ENCODE data around the gene KBTBD12. TPM values are rescaled to one million over a fixed set of nuclear protein-coding genes. Genes with fewer than 3 reads are reported as not detected.

The KBTBD12 gene
- total RNA-seq, 1 experiment from 2014 or later: not detected

DNA sequence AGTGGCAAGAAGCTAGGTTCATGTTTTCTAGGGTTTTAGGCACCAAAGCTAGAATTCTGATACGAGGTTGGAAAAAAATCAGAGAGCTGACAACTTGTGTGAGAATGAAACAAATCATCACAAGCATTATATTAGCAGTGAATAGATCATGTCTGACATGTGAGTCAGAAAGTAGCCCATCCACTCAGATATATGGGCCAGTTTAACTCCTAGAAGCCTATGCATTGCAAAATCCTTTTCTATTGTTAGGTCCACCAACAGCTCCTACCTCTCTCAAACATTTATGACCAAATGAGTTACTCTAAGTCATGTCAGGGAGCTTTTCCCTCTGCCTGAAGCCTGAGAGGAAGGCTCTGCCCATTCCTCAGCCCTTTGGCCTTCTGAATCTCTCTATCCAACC, 44.0 kb downstream of the KBTBD12 start:
- Histone ChIP-seq H4K20me1 (ENCODE audit: insufficient read depth) (no peaks in the 10 kb centered on the region), H3K4me3 (replicated peaks in 1 of 2; ENCODE audit: low read depth in 1 of 2, low read length in 2 of 2) (no peak overlapping the region), H3K4me2 (ENCODE audit: low read length) (no peak overlapping the region), H3K9ac (ENCODE audit: low read length) (no peak overlapping the region), H3K27me3 (ENCODE audit: insufficient read depth, low read length) (no peaks in the 10 kb centered on the region), H3K4me1 (ENCODE audit: control insufficient read depth in 1 of 2, insufficient read depth in 2 of 2, low read length in 2 of 2) (peaks cover 3 to 13% of the 10 kb centered on the region in 2 experiments; a peak in 2 of 4 replicates), H3K9me2 (ENCODE audit: insufficient read depth) (peaks cover 4% of the 10 kb centered on the region; the same call in 1 of the 2 replicates), H3K36me3 (ENCODE audit: control insufficient read depth in 1 of 2, insufficient read depth in 2 of 2, low read length in 2 of 2) (no peaks in the 10 kb centered on the region), H3K27ac (ENCODE audit: low read depth, low read length) (no peak overlapping the region), H3K9me3 (ENCODE audit: control insufficient read depth in 1 of 2, insufficient read depth in 1 of 2, low read depth in 1 of 2, low read length in 2 of 2) (no peaks in the 10 kb centered on the region), H2AFZ (ENCODE audit: low read depth, low read length, poor library complexity, severe bottlenecking) (no peak overlapping the region), H3K79me2 (ENCODE audit: insufficient read depth, low read length) (no peaks in the 10 kb centered on the region)
- ChIA-PET CTCF (interaction anchor here (0.7 to 2.9 kb wide), 8 partner anchors 166 to 384 kb away, joined by 3 to 17 read pairs (median 6); no protein-coding TSS in a partner anchor), RAD21 (ENCODE audit: low non-redundant PET in 1 of 2, low total read pairs in 2 of 2, uncharacterized antibody in 2 of 2, unreplicated experiment in 2 of 2) (interaction anchor here in 1 of 2 experiments (0.7 kb wide), 1 partner anchor 268 kb away, joined by 3 read pairs; no protein-coding TSS in a partner anchor), POLR2A (no interaction called here)
- TF ChIP-seq ELF1 (IDR thresholded peaks at IDR 0.05; ENCODE audit: borderline replicate concordance, low read depth) (no peak), FOSL1 (IDR thresholded peaks at IDR 0.05; ENCODE audit: low read depth) (no peak), EZH2phosphoT487 (IDR thresholded peaks at IDR 0.05; ENCODE audit: borderline replicate concordance) (no peak)
- ATAC-seq (no peak), DNase-seq (ENCODE audit: low read depth, low spot score) (no peak)
- no TSS peak for BruUV-seq (replicated peaks)
- intact Hi-C loops (cut with micrococcal nuclease): no loop called here

- intact Hi-C loops (cut with micrococcal nuclease): no loop called here
- Histone ChIP-seq H3K79me2 (ENCODE audit: insufficient read depth, low read length) (no peaks in the 10 kb centered on the region), H3K4me1 (ENCODE audit: control insufficient read depth in 1 of 2, insufficient read depth in 2 of 2, low read length in 2 of 2) (peaks cover 3 to 13% of the 10 kb centered on the region in 2 experiments; a peak in 2 of 4 replicates), H3K9ac (ENCODE audit: low read length) (no peak overlapping the region), H2AFZ (ENCODE audit: low read depth, low read length, poor library complexity, severe bottlenecking) (no peak overlapping the region), H3K27ac (ENCODE audit: low read depth, low read length) (no peak overlapping the region), H3K9me2 (ENCODE audit: insufficient read depth) (peaks cover 4% of the 10 kb centered on the region; the same call in 1 of the 2 replicates), H3K9me3 (ENCODE audit: control insufficient read depth in 1 of 2, insufficient read depth in 1 of 2, low read depth in 1 of 2, low read length in 2 of 2) (no peaks in the 10 kb centered on the region), H3K4me3 (replicated peaks in 1 of 2; ENCODE audit: low read depth in 1 of 2, low read length in 2 of 2) (no peak overlapping the region), H3K36me3 (ENCODE audit: control insufficient read depth in 1 of 2, insufficient read depth in 2 of 2, low read length in 2 of 2) (no peaks in the 10 kb centered on the region), H3K4me2 (ENCODE audit: low read length) (no peak overlapping the region), H3K27me3 (ENCODE audit: insufficient read depth, low read length) (no peaks in the 10 kb centered on the region), H4K20me1 (ENCODE audit: insufficient read depth) (no peaks in the 10 kb centered on the region)
- BruUV-seq (replicated peaks): no TSS peak
- ChIA-PET RAD21 (ENCODE audit: low non-redundant PET in 1 of 2, low total read pairs in 2 of 2, uncharacterized antibody in 2 of 2, unreplicated experiment in 2 of 2) (interaction anchor here in 1 of 2 experiments (0.7 kb wide), 1 partner anchor 269 kb away, joined by 3 read pairs; no protein-coding TSS in a partner anchor), CTCF (interaction anchor here (0.8 to 2.9 kb wide), 9 partner anchors 128 to 384 kb away, joined by 3 to 17 read pairs (median 6); no protein-coding TSS in a partner anchor), POLR2A (no interaction called here)
- peak; percentile 57; the same call in 1 of the 2 replicates for ATAC-seq
- DNase-seq (ENCODE audit: low read depth, low spot score): no peak
- TF ChIP-seq, protein P1, sequence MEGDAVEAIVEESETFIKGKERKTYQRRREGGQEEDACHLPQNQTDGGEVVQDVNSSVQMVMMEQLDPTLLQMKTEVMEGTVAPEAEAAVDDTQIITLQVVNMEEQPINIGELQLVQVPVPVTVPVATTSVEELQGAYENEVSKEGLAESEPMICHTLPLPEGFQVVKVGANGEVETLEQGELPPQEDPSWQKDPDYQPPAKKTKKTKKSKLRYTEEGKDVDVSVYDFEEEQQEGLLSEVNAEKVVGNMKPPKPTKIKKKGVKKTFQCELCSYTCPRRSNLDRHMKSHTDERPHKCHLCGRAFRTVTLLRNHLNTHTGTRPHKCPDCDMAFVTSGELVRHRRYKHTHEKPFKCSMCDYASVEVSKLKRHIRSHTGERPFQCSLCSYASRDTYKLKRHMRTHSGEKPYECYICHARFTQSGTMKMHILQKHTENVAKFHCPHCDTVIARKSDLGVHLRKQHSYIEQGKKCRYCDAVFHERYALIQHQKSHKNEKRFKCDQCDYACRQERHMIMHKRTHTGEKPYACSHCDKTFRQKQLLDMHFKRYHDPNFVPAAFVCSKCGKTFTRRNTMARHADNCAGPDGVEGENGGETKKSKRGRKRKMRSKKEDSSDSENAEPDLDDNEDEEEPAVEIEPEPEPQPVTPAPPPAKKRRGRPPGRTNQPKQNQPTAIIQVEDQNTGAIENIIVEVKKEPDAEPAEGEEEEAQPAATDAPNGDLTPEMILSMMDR (IDR thresholded peaks at IDR 0.05 in 2 of 3, conservative IDR thresholded peaks at IDR 0.05 in 1 of 3; ENCODE audit: borderline replicate concordance in 1 of 3, insufficient read depth in 1 of 3, low read depth in 2 of 3, low read length in 2 of 3): peak; percentile 39 to 60 (median 42); a peak in 5 of 6 replicates
- TF ChIP-seq RAD21 (IDR thresholded peaks at IDR 0.05; ENCODE audit: low read depth) (peak; percentile 77), YY1 (IDR thresholded peaks at IDR 0.05; ENCODE audit: extremely low read depth, insufficient replicate concordance, low read depth, low read length) (no peak)
Measured at GRCh38 chr3:127959873-127960272, 44.8 kb downstream of the KBTBD12 start.

Data from HCT116 (cell line).